NB4 (cell line): ENCODE data around the gene PTGDS.

Experiments
- CTCF ChIP-seq: IDR thresholded peaks from one replicate; pipeline ENCODE4 v1.5.1; 2012; ENCODE audit warnings: low read depth, low read length
- MYC ChIP-seq: IDR thresholded peaks from 2 replicates; pipeline ENCODE4 v1.6.1; 2011; ENCODE audit warnings: low read depth, low read length
- POLR2A ChIP-seq: IDR thresholded peaks from 2 replicates; pipeline ENCODE4 v1.6.1; 2011; ENCODE audit warnings: mild to moderate bottlenecking; ENCODE audit not compliant: insufficient read length; ENCODE audit errors: extremely low read depth

DNA sequence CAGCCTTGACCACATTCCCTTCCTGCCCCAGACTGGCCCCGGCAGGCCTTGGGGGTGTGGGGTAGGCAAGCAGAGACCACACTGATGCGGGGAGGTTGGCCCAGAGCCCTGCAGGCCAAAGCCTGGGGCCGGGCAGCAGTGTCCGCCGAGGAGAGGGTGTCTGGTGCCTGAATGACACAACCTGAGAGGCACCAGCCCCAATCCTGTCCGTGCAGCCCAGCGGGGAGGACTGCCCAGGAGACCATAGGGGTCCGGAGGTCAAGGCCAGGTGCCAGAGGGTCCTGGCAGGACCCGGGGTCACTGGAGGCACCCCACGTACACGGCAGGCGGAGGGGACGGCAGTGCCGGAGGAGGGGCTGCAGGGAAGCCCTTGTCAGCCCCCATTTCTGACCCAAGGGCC, 5.6 kb upstream of the PTGDS start:
- TF ChIP-seq MYC (no peak), CTCF (no peak), POLR2A (no peak)
